K562 (cell line): ENCODE measurements around the gene C2. TPM values are rescaled to one million over a fixed set of nuclear protein-coding genes. Genes with fewer than 3 reads are reported as not detected.

Experiments
- ARID2 ChIP-seq: fragments of 450-650 bp; IDR thresholded peaks from 2 replicates; pipeline ENCODE4 v1.6.1; 2017; ENCODE audit warnings: antibody characterized with exemption, mild to moderate bottlenecking
- CCNT2 ChIP-seq: IDR thresholded peaks from 2 replicates; pipeline ENCODE4 v1.6.1; 2011; ENCODE audit warnings: borderline replicate concordance, low read depth, mild to moderate bottlenecking, moderate library complexity, mixed read lengths, low read length; ENCODE audit not compliant: insufficient read length; ENCODE audit errors: extremely low read depth
- DMBX1 ChIP-seq: fragments of 250-450 bp; sonication (Bioruptor Pico); IDR thresholded peaks from 2 replicates; pipeline ENCODE4 v1.8.0; 2022; ENCODE audit warnings: inconsistent platforms, mild to moderate bottlenecking, moderate library complexity, borderline replicate concordance
- ELF4 ChIP-seq: fragments of 450-650 bp; formaldehyde crosslinking; IDR thresholded peaks from 2 replicates; pipeline ENCODE4 v1.4.0; 2022; ENCODE audit warnings: missing genetic modification characterization
- HDAC6 ChIP-seq: IDR thresholded peaks from 2 replicates; pipeline ENCODE4 v1.6.1; 2012; ENCODE audit warnings: low read depth, mild to moderate bottlenecking, control low read depth, inconsistent platforms, low read length, moderate library complexity
- HLTF ChIP-seq: fragments of 450-650 bp; IDR thresholded peaks from 2 replicates; pipeline ENCODE4 v1.6.1; 2016
- HSF4 ChIP-seq: fragments of 250-450 bp; sonication (Bioruptor Pico); IDR thresholded peaks from 2 replicates; pipeline ENCODE4 v2.1.2; 2022; ENCODE audit warnings: mild to moderate bottlenecking, moderate library complexity, borderline replicate concordance
- KDM5B ChIP-seq: fragments of 200-600 bp; sonication (generic); IDR thresholded peaks from 2 replicates; pipeline ENCODE4 v1.6.1; 2012; ENCODE audit warnings: low read depth, mild to moderate bottlenecking, moderate library complexity, low read length, control low read depth, inconsistent platforms; ENCODE audit not compliant: insufficient replicate concordance
- KHSRP ChIP-seq: fragments of 450-650 bp; IDR thresholded peaks from 2 replicates; pipeline ENCODE4 v1.6.1; 2017
- NCOR1 ChIP-seq: fragments of 450-650 bp; IDR thresholded peaks from 2 replicates; pipeline ENCODE4 v1.6.1; 2016; ENCODE audit warnings: mild to moderate bottlenecking, moderate library complexity
- NR1H2 ChIP-seq: sonication (generic); formaldehyde crosslinking; IDR thresholded peaks from 2 replicates; pipeline ENCODE4 v1.4.0; 2020; ENCODE audit warnings: mild to moderate bottlenecking, missing genetic modification reagents
- NR2C2 ChIP-seq, 2 experiments: fragments of 200-800 bp in 1 of 2; sonication (Bioruptor generic) in 1 of 2; sonication (generic) in 1 of 2; formaldehyde crosslinking in 1 of 2; IDR thresholded peaks; 2 replicates each; pipeline versions ENCODE4 v1.6.1 to v1.8.0; 2016 to 2022; ENCODE audit warnings: mild to moderate bottlenecking in 1 of 2, missing compliant biosample characterization in 1 of 2, missing genetic modification characterization in 1 of 2, missing genetic modification reagents in 1 of 2
- NR2F6 ChIP-seq: fragments of 450-650 bp; formaldehyde crosslinking; IDR thresholded peaks from 2 replicates; pipeline ENCODE4 v1.4.0; 2020; ENCODE audit warnings: mild to moderate bottlenecking
- PHF8 ChIP-seq: fragments of 200-600 bp; sonication (generic); IDR thresholded peaks from 2 replicates; pipeline ENCODE4 v1.6.1; 2012; ENCODE audit warnings: mixed run types, mild to moderate bottlenecking, inconsistent platforms, low read length, moderate library complexity, borderline replicate concordance
- RFX1 ChIP-seq: fragments of 450-650 bp; IDR thresholded peaks from 2 replicates; pipeline ENCODE4 v1.6.1; 2016; ENCODE audit warnings: mild to moderate bottlenecking, moderate library complexity
- SMAD4 ChIP-seq: fragments of 250-450 bp; sonication (Bioruptor Pico); conservative IDR thresholded peaks from 2 replicates; pipeline ENCODE4 v1.8.0; 2021; ENCODE audit warnings: inconsistent platforms, mild to moderate bottlenecking, moderate library complexity
- SMARCE1 ChIP-seq: fragments of 450-650 bp; IDR thresholded peaks from 2 replicates; pipeline ENCODE4 v1.7.1; 2016; ENCODE audit warnings: mild to moderate bottlenecking
- SPI1 ChIP-seq: IDR thresholded peaks from 2 replicates; pipeline ENCODE4 v1.6.1; 2011; ENCODE audit warnings: low read depth, low read length, control low read depth, borderline replicate concordance
- STAT5B ChIP-seq: fragments of 250-450 bp; sonication (Bioruptor Pico); IDR thresholded peaks from 2 replicates; pipeline ENCODE4 v1.8.0; 2021; ENCODE audit warnings: mild to moderate bottlenecking, inconsistent platforms
- TAF1 ChIP-seq: IDR thresholded peaks from 2 replicates; pipeline ENCODE4 v1.6.1; 2011; ENCODE audit warnings: mild to moderate bottlenecking, low read length, moderate library complexity; ENCODE audit not compliant: insufficient read depth, control insufficient read depth, severe bottlenecking; ENCODE audit errors: extremely low read depth
- ZNF143 ChIP-seq: sonication (generic); formaldehyde crosslinking; IDR thresholded peaks from 2 replicates; pipeline ENCODE4 v1.9.0; 2022; ENCODE audit warnings: mild to moderate bottlenecking, missing genetic modification reagents
- ZNF780A ChIP-seq: fragments of 250-450 bp; sonication (Bioruptor Pico); IDR thresholded peaks from 2 replicates; pipeline ENCODE4 v1.5.0; 2021; ENCODE audit warnings: mild to moderate bottlenecking
- ZNF79 ChIP-seq: fragments of 250-450 bp; sonication (Bioruptor Pico); IDR thresholded peaks from 2 replicates; pipeline ENCODE4 v1.4.0; 2020; ENCODE audit warnings: low read depth, mild to moderate bottlenecking, moderate library complexity
- polyA plus RNA-seq, 8 experiments: library from polyadenylated mRNA; depleted of rRNA in 4 of 8; stranded (reverse) in 5 of 8; unstranded in 3 of 8; fragments of >200 nt; fragmentation: Nextera tagmentation in 2 of 8; fragmentation: Illumina TruSeq in 1 of 8; extraction: Ambion mirVana in 2 of 8; extraction: Trizol in 1 of 8; gene quantifications; 2 replicates each; pipeline versions ENCODE4 v1.2.1 to v1.2.3, GENCODE V29; 2011 to 2014; ENCODE audit warnings: inconsistent platforms in 1 of 8, missing spikeins in 1 of 8
- total RNA-seq, 7 experiments: library from RNA; depleted of rRNA in 6 of 7; stranded (reverse); fragments of >200 nt in 6 of 7; fragmentation: Illumina TruSeq in 2 of 7; extraction: Trizol in 2 of 7; gene quantifications; 2 replicates each; pipeline versions ENCODE4 v1.2.1 to v1.2.3, GENCODE V29; 2011 to 2021; ENCODE audit warnings: low replicate concordance in 1 of 7
- TF ChIP-seq, protein P1 (sequence below): sonication (generic); IDR thresholded peaks from 2 replicates; pipeline ENCODE4 v1.6.1; 2016
- TF ChIP-seq, protein P2 (sequence below): sonication (generic); formaldehyde crosslinking; IDR thresholded peaks from 2 replicates; pipeline ENCODE4 v1.8.1; 2023; ENCODE audit warnings: mild to moderate bottlenecking, missing genetic modification reagents
- TF ChIP-seq, protein P3 (sequence below): fragments of 450-650 bp; formaldehyde crosslinking; IDR thresholded peaks from 2 replicates; pipeline ENCODE4 v1.4.0; 2022; ENCODE audit warnings: missing genetic modification characterization

C2 gene
- total and polyA plus RNA-seq, 9 of the 15 experiments (the other 6 are each of a cell fraction or from before 2014, with no cell fraction given): 0.05 to 1.1 (median 0.39) TPM; not detected in 1

DNA sequence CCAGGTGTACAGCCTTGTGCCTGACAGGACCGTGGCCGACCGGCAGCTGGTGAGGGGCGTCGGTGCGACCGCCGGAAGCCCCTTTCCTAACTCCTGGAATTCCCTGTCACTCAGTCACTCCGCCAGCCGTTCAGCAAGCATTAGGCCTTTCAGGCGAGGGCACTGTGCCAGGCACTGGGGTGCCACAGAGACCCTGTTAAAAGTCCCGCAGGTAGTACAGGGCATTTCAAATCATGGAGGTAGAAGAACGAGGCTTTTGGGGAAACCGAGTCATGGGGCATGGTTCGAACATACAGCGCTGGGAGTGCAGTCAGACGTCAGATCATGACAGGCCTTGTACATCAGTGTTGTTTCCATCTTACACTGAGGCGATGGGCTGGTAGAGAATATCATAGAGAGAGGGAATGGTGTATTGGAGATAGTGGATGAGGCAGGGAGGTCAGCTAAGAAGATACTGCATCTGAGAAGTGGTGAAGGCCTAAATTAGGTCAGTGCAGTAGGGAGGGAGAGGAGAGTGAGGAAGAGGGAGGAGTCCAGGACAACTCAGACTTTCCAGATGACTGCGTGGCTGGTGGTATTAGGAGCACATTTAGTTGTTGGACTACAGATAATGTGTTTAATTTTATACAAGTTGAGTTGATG is 45.3 kb downstream of the C2 start (continued):
- TF ChIP-seq, protein P1, sequence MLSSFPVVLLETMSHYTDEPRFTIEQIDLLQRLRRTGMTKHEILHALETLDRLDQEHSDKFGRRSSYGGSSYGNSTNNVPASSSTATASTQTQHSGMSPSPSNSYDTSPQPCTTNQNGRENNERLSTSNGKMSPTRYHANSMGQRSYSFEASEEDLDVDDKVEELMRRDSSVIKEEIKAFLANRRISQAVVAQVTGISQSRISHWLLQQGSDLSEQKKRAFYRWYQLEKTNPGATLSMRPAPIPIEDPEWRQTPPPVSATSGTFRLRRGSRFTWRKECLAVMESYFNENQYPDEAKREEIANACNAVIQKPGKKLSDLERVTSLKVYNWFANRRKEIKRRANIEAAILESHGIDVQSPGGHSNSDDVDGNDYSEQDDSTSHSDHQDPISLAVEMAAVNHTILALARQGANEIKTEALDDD: peak; percentile 44; the same call in 1 of the 2 replicates
- TF ChIP-seq ARID2 (peak; percentile 38; the same call in 1 of the 2 replicates), ZNF79 (0 out of 2 replicates have a peak, but pooled peaks have one; percentile 5), ELF4 (CRISPR knock-in tag) (peak; percentile 93), SPI1 (no peak), HSF4 (peak; percentile 47; the same call in 1 of the 2 replicates), NR1H2 (CRISPR knock-in tag) (peak; percentile 98), PHF8 (0 out of 2 replicates have a peak, but pooled peaks have one; percentile 54), NR2F6 (CRISPR knock-in tag) (peak; percentile 11; the same call in 1 of the 2 replicates), STAT5B (CRISPR knock-in tag) (no peak), DMBX1 (peak; percentile 77; the same call in 1 of the 2 replicates), NCOR1 (peak; percentile 33; the same call in 1 of the 2 replicates), HLTF (peak; percentile 92), KHSRP (no peak), CCNT2 (peak; percentile 31), ZNF143 (CRISPR knock-in tag) (0 out of 2 replicates have a peak, but pooled peaks have one; percentile 12), RFX1 (no peak), HDAC6 (no peak), ZNF780A (CRISPR knock-in tag) (no peak), NR2C2 (CRISPR knock-in tag; IDR thresholded peaks at IDR 0.05) (no peak; the same call in none of the 2 replicates), NR2C2 (tag; IDR thresholded peaks at IDR 0.05) (0 out of 2 replicates have a peak, but pooled peaks have one; percentile 72), TAF1 (no peak), SMARCE1 (0 out of 2 replicates have a peak, but pooled peaks have one; percentile 48), KDM5B (peak; percentile 80), SMAD4 (CRISPR knock-in tag) (peak; percentile 26)
- TF ChIP-seq, protein P2, sequence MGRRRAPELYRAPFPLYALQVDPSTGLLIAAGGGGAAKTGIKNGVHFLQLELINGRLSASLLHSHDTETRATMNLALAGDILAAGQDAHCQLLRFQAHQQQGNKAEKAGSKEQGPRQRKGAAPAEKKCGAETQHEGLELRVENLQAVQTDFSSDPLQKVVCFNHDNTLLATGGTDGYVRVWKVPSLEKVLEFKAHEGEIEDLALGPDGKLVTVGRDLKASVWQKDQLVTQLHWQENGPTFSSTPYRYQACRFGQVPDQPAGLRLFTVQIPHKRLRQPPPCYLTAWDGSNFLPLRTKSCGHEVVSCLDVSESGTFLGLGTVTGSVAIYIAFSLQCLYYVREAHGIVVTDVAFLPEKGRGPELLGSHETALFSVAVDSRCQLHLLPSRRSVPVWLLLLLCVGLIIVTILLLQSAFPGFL (CRISPR knock-in tag): peak; percentile 85; the same call in 1 of the 2 replicates
- TF ChIP-seq, protein P3, sequence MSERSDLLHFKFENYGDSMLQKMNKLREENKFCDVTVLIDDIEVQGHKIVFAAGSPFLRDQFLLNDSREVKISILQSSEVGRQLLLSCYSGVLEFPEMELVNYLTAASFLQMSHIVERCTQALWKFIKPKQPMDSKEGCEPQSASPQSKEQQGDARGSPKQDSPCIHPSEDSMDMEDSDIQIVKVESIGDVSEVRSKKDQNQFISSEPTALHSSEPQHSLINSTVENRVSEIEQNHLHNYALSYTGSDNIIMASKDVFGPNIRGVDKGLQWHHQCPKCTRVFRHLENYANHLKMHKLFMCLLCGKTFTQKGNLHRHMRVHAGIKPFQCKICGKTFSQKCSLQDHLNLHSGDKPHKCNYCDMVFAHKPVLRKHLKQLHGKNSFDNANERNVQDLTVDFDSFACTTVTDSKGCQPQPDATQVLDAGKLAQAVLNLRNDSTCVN (CRISPR knock-in tag): peak; percentile 4; the same call in 1 of the 2 replicates
